ENCODE data around the gene NDUFA13.
A peak's percentile ranks its signal among the peaks of the same experiment; 100 is the strongest.

The NDUFA13 gene

DNA sequence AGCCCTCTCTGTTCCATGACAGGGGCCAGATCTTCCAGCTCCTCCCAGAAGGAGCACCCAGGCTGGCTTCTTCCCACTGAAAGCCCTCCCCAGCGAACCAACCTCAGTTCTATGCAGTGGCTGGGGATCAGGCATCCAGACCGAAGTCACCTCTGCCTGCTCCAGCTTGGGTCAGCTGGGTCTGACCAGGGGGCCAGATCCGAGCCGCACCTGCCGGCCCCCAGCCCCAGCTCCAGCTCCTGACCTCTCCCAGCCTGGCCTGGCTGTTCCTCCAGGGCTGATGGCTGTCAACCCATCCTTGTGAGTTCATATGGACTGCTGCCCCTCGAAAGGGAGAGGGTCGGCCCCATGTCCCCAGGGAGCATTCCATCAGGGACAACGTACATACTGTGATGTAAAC lies 8.7 kb upstream of the NDUFA13 start:
- TF ChIP-seq, protein P1, sequence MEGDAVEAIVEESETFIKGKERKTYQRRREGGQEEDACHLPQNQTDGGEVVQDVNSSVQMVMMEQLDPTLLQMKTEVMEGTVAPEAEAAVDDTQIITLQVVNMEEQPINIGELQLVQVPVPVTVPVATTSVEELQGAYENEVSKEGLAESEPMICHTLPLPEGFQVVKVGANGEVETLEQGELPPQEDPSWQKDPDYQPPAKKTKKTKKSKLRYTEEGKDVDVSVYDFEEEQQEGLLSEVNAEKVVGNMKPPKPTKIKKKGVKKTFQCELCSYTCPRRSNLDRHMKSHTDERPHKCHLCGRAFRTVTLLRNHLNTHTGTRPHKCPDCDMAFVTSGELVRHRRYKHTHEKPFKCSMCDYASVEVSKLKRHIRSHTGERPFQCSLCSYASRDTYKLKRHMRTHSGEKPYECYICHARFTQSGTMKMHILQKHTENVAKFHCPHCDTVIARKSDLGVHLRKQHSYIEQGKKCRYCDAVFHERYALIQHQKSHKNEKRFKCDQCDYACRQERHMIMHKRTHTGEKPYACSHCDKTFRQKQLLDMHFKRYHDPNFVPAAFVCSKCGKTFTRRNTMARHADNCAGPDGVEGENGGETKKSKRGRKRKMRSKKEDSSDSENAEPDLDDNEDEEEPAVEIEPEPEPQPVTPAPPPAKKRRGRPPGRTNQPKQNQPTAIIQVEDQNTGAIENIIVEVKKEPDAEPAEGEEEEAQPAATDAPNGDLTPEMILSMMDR (IDR thresholded peaks at IDR 0.05; ENCODE audit: low read depth, low read length): no peak
- no peak overlapping the region for H3K4me3 ChIP-seq (ENCODE audit: low read depth, low read length)

DNA sequence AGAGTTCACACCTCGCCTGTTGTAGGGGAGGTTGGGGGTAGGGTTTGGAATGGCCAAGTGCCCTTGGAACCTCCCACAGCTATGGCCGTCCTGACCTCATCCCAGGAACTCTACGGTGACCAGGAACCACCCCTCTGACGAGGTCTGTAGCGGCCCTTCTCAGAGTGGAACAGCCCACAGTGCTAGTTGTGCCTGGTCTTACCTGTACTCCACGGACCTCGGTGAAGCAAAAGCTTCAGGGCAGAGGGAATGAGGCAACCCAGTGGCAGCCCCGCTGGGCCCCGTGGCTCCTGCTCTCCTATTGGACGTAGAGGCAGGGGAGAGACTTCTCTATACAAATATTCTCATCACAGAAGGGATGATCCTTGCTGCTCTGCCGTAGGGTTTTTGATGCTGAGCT lies 7.8 kb upstream of the NDUFA13 start:
- TF ChIP-seq, protein P1 (IDR thresholded peaks at IDR 0.05; ENCODE audit: low read depth, low read length): no peak
- no peak overlapping the region for H3K4me3 ChIP-seq (ENCODE audit: low read depth, low read length)

DNA sequence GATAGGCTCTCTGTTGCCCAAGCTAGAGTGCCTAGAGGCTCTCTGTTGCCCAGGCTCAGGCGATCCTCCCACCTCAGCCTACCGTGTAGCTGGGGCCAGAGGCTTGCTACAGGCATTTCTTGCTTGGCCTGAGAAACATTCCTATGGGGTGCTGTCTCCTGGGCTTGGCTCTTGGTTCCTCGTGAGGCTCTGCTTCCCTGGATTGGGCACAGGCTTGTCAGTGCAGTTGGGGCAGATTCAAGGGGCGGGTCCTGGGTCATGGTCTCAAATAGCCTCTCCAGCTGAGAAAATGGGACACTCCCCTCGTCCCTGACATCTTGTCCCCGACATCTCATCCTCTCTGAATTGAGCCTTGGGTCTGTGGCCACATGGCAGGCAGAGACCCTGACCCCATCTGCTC lies 5.6 kb upstream of the NDUFA13 start:
- TF ChIP-seq, protein P1 (IDR thresholded peaks at IDR 0.05; ENCODE audit: low read depth, low read length): no peak
- no peak overlapping the region for H3K4me3 ChIP-seq (ENCODE audit: low read depth, low read length)

DNA sequence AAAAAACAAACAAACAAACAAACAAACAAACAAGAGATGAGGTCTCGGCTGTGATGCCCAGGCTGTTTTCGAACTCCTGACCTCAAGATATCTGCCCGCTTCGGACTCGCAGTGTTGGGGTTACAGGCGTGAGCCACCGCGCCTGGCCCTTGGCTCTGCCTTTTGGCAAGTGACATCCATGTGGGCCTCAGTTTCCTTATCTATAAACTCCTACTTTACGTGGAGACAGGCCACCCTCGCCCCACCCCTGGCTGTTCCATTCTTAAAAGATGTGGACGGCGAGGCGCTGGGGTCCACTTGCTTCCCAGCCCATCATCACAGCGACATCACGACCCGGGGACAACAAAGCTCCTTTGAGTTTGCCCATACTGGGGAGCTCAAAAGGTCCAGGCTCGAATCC lies 2.3 kb upstream of the NDUFA13 start:
- H3K4me3 ChIP-seq (ENCODE audit: low read depth, low read length): no peak overlapping the region
- TF ChIP-seq, protein P1 (IDR thresholded peaks at IDR 0.05; ENCODE audit: low read depth, low read length): no peak

DNA sequence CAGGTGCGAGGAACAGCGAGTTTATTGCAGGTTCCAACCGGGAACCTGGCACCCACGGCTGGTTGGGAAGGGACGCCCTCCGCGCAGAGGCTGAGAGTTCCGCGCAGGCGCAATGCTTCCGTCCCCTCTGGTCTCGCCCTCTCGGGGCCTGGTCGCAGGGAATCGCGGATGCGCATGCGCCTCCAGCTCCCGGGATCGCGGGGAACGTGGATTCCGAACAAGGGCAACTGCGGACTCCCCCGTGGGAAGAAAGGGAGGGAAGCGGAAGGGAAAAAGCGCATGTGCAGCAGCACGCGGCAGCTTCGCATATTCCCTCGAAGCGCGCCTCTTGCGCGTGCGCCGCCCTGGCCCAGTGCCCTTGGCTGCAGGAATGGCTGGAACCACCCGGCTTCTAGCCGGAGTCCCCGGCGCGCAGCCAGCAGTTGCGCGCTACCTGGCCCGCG lies 1.8 kb upstream of the NDUFA13 start:
- no peak overlapping the region for H3K4me3 ChIP-seq (ENCODE audit: low read depth, low read length)
- TF ChIP-seq, protein P1 (IDR thresholded peaks at IDR 0.05; ENCODE audit: low read depth, low read length): no peak

DNA sequence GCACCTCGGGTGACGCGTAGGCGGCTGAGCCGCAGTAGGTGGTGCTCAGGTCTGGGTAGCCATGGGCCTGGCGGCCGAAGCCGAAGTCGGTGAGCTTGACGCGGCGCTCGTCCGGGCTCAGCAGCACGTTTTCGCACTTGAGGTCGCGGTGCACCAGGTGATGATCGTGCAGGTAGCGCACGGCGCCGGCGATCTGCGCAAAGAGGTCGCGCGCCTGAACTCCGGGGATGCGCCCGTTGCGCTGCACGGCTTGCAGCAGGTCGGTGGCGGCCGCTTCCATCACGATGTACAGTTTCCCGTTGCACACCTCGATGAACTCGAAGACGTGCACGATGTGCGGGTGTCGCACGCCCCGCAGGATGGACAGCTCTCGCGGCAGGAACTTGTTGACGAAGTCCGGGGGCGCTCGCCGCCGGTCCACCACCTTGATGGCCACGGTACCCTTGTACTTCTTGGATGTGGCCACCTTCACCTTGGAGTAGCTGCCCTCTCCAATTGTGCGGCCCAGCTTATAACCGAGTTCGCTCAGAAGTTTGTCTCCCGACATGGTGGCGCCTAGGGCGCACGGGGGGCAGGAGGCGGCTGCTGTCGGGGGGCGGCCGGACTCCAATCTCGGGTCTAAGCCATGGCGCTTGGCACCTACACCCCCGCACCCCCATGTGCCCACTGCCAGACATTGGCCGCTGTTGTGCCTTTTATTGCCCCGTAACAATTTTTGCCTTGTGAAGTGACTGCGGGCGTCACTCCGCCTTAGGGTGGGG lies 964 bp upstream of the NDUFA13 start, which contains the start of gene TSSK6:
Gene TSSK6, minus strand, starts transcription at position 668 of the 761 bp plus-strand sequence. Its CDS starts 121 bp downstream, at position 547.
- TF ChIP-seq, protein P1 (IDR thresholded peaks at IDR 0.05; ENCODE audit: low read depth, low read length): no peak
- H3K4me3 ChIP-seq (ENCODE audit: low read depth, low read length): peak within 1 kb of the TSS; percentile 82

DNA sequence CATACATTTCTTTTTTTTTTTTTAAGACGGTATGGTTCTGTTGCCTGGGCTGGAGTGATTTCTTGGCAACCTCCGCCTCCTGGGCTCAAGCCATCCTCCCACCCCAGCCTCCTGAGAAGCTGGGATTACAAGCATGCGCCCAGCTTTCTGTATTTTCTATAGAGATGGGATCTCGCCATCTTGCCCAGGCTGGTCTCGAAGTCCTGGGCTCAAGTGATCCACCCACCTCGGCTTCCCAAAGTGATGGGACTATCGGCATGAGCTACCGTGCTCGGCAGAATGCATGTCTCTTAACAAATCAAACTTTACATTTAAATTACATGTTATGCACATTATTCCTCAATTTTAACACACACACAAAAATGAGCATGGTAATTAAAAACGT lies 1.2 kb downstream of the NDUFA13 start:
- TF ChIP-seq, protein P1 (IDR thresholded peaks at IDR 0.05; ENCODE audit: low read depth, low read length): no peak
- no peak overlapping the region for H3K4me3 ChIP-seq (ENCODE audit: low read depth, low read length)

Data from WI38 (cell line).